Mesenteric fat pad (tissue), 1 donor: ENCODE data around the gene CDK5. TPM values are rescaled to one million over a fixed set of nuclear protein-coding genes. Genes with fewer than 3 reads are reported as not detected.
"Not testable (repeated sequence)": the region's sequence is repeated elsewhere in the genome, so short reads cannot be mapped to it uniquely, and the experiment has no call there.

Experiments
- DNase-seq: peaks from one replicate; pipeline ENCODE4 v3.0.0-alpha.2; 2020; ENCODE audit warnings: low spot score
- total RNA-seq: library from RNA; stranded (reverse); fragmentation: NEBNext Ultra II Directional; extraction: Animal tissue kit (Norgen Biotek cat#: 25700); gene quantifications from one replicate; pipeline ENCODE4 v1.2.1, GENCODE V29; 2021
- donor health status: DM: yes; HTN: yes; CAD: no.

Gene CDK5
- total RNA-seq, 1 donor from 2014 or later = 7.3 TPM

GRCh38 chr7:151017370-151017952 is 40.2 kb downstream of the CDK5 start:
- no peak for DNase-seq

- no peak for DNase-seq
Observed at GRCh38 chr7:151016942-151017341, 40.8 kb downstream of the CDK5 start.

- no peak for DNase-seq
Observed at GRCh38 chr7:151016505-151016904, 41.2 kb downstream of the CDK5 start.

- no peak for DNase-seq
Observed at GRCh38 chr7:151015967-151016366, 41.7 kb downstream of the CDK5 start.

- DNase-seq = no peak
Observed at GRCh38 chr7:151014950-151015349, 42.7 kb downstream of the CDK5 start.

- no peak for DNase-seq
Observed at GRCh38 chr7:151013733-151014497, 43.8 kb downstream of the CDK5 start.

- DNase-seq = no peak
Observed at GRCh38 chr7:151013356-151013732, 44.4 kb downstream of the CDK5 start.

- DNase-seq = no peak
Observed at GRCh38 chr7:151012911-151013347, 44.8 kb downstream of the CDK5 start.

- DNase-seq = no peak
Observed at GRCh38 chr7:151012031-151012692, 45.5 kb downstream of the CDK5 start.

GRCh38 chr7:151011616-151012015 is 46.1 kb downstream of the CDK5 start:
- not testable (repeated sequence) for DNase-seq

GRCh38 chr7:151011097-151011409 is 46.6 kb downstream of the CDK5 start:
- DNase-seq = no peak

GRCh38 chr7:151010307-151011096 is 47.2 kb downstream of the CDK5 start:
- no peak for DNase-seq

GRCh38 chr7:151010037-151010306 is 47.7 kb downstream of the CDK5 start:
- DNase-seq = no peak

- no peak for DNase-seq
Observed at GRCh38 chr7:151009327-151010036, 48.2 kb downstream of the CDK5 start.

GRCh38 chr7:151008511-151009323 is 49.0 kb downstream of the CDK5 start:
- DNase-seq = no peak

GRCh38 chr7:151008143-151008510 is 49.6 kb downstream of the CDK5 start:
- no peak for DNase-seq

- no peak for DNase-seq
Observed at GRCh38 chr7:151007469-151007898, 50.2 kb downstream of the CDK5 start.

- no peak for DNase-seq
Observed at GRCh38 chr7:151006590-151007300, 51.0 kb downstream of the CDK5 start.

- DNase-seq = no peak
Observed at GRCh38 chr7:151005566-151005965, 52.1 kb downstream of the CDK5 start.
